Stimulated activated naive CD8-positive, alpha-beta T cell treated with anti-CD3 and anti-CD28 coated beads, Interleukin-15, amount 100 ng/mL, for 72 hours (primary cell): ENCODE results near the gene GORASP1.

Source experiments
- ATAC-seq: fragments of 150-1000 bp; cut with Tn5 transposase; 2 replicates; pipeline ENCODE4 v1.10.0; 2021; ENCODE audit warnings: mild to moderate bottlenecking, moderate library complexity
- DNase-seq, 2 donors: peaks; one replicate each; pipeline ENCODE4 v3.0.0; 2021 to 2022
- H3K27ac Mint-ChIP-seq, 2 donors: one replicate each; pipeline ENCODE4 v1.8.0; 2022; ENCODE audit warnings: mild to moderate bottlenecking in 2 of 2, mixed read lengths in 2 of 2, moderate library complexity in 2 of 2
- H3K27me3 Mint-ChIP-seq: one replicate; pipeline ENCODE4 v1.8.0; 2022; ENCODE audit warnings: mixed read lengths
- H3K4me1 Mint-ChIP-seq: one replicate; pipeline ENCODE4 v1.8.0; 2022; ENCODE audit warnings: mild to moderate bottlenecking, mixed read lengths
- H3K4me3 Mint-ChIP-seq, 2 donors: one replicate each; pipeline ENCODE4 v1.8.0; 2022; ENCODE audit warnings: mild to moderate bottlenecking in 2 of 2, mixed read lengths in 2 of 2, moderate library complexity in 1 of 2
- H3K9me3 Mint-ChIP-seq, 2 donors: one replicate each; pipeline ENCODE4 v1.8.0; 2022; ENCODE audit warnings: mixed read lengths in 2 of 2

The GORASP1 gene

GRCh38 chr3:39107388-39108199 lies at the start of gene GORASP1, which contains the start of gene TTC21A:
Gene GORASP1 (minus strand): TSS chr3:39107627. CDS start chr3:39107541, 86 bp downstream.
Gene TTC21A (plus strand): TSS chr3:39107680. CDS start chr3:39107838, 158 bp downstream.
- H3K27ac Mint-ChIP-seq = peak within 1 kb of the TSS; percentile 89 to 92
- peak; percentile 53 to 54 for DNase-seq
- peaks cover 15% of the 10 kb centered on the region for H3K27me3 Mint-ChIP-seq
- peak within 1 kb of the TSS; percentile 89 to 92 for H3K4me3 Mint-ChIP-seq
- peak; percentile 51 for ATAC-seq
- peaks cover 55% of the 10 kb centered on the region for H3K4me1 Mint-ChIP-seq
- no peaks in the 10 kb centered on the region for H3K9me3 Mint-ChIP-seq

- Mint-ChIP-seq H3K27ac (no peak overlapping the region), H3K9me3 (no peaks in the 10 kb centered on the region), H3K4me1 (peaks cover 40% of the 10 kb centered on the region), H3K4me3 (no peak overlapping the region), H3K27me3 (no peaks in the 10 kb centered on the region)
- DNase-seq (no peak), ATAC-seq (no peak)
Measured at GRCh38 chr3:39156421-39156820, 49.0 kb upstream of the GORASP1 start.

DNA sequence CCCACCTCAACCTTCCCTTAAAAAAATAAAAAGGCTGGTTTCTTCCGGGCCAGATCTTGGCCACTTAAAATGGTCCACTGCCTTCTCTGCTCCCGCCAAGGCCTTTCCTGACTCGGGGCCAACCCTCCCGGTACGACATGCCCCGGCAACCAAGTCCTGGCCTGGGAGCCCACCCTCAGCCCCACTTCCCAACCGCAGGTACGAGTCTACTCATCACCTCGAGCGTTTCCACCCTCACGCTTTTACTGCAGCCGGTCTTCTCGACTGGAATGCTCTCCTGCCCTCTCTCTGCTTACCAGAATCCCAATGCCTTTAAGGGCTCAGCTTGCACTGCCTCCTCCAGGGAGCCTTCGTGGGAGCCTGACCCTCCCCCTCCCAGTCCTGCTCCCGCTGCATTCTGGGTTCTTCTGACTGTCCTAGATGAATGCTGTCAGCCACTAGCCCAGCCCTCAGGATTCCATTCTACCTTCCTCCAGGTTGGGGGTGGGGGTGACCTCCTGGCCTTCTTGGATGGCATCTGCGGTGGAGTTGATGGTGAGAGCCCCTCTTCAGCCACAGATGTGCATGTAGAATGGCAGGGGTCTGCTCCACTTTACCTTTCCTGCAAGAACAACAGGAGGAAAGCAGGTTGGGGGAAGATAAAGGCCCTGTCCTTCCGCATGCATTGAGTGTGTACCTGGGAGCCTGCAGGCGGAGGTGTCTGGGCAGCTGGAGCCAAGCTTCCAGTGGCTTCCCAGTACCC lies 47.0 kb upstream of the GORASP1 start:
- Mint-ChIP-seq H3K27me3 (no peaks in the 10 kb centered on the region), H3K27ac (peak overlapping the region; percentile 15 to 96), H3K9me3 (no peaks in the 10 kb centered on the region), H3K4me3 (peak overlapping the region; percentile 73 to 75), H3K4me1 (peaks cover 59% of the 10 kb centered on the region)
- no peak for DNase-seq
- no peak for ATAC-seq

- Mint-ChIP-seq H3K4me3 (peak overlapping the region; percentile 73 to 75), H3K9me3 (no peaks in the 10 kb centered on the region), H3K27ac (peak overlapping the region; percentile 15 to 96), H3K27me3 (no peaks in the 10 kb centered on the region), H3K4me1 (peaks cover 65% of the 10 kb centered on the region)
- DNase-seq (no peak), ATAC-seq (no peak)
Measured at GRCh38 chr3:39153977-39154279, 46.5 kb upstream of the GORASP1 start.

- ATAC-seq (no peak), DNase-seq (peak in 1 of 2 donors; percentile 40)
- Mint-ChIP-seq H3K9me3 (no peaks in the 10 kb centered on the region), H3K27ac (peak overlapping the region; percentile 89 to 98), H3K27me3 (no peaks in the 10 kb centered on the region), H3K4me3 (peak overlapping the region; percentile 92 to 93), H3K4me1 (peaks cover 88% of the 10 kb centered on the region)
Measured at GRCh38 chr3:39150803-39151631, 43.6 kb upstream of the GORASP1 start.

DNA sequence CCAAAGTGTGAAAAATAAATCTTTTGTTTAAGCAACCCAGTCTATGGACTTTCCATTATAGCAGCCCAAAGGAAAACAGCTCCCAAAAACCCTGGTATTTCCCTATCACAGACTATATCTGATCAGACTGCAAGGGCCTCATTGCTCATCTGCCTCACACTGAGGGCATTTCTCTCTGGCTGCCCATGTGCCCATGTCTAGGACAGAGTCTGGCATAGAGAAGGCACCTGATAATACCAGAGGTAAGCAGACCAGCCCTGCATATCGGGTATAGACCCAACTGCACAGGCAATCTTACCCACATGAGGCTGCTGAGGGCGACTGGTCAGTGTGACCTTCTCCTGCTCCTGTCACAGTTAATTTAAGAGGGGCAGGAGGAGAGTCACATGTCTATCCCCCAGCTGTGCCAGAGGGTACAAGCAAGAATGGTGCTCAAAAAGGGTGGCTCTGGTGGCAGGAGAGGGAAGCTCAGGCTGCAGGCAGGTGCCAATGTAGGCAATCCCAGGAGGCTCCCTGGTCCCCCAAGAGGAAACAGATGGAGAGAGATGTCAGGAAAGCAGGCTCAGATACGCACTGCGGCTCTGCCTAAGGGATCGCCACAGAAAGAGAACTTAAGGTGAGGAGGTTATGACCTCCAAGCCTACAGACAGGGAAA lies 42.8 kb upstream of the GORASP1 start:
- Mint-ChIP-seq H3K27ac (peak overlapping the region; percentile 61 to 98), H3K9me3 (no peaks in the 10 kb centered on the region), H3K27me3 (no peaks in the 10 kb centered on the region), H3K4me3 (peak overlapping the region; percentile 92 to 93), H3K4me1 (peaks cover 85% of the 10 kb centered on the region)
- DNase-seq (no peak), ATAC-seq (no peak)

DNA sequence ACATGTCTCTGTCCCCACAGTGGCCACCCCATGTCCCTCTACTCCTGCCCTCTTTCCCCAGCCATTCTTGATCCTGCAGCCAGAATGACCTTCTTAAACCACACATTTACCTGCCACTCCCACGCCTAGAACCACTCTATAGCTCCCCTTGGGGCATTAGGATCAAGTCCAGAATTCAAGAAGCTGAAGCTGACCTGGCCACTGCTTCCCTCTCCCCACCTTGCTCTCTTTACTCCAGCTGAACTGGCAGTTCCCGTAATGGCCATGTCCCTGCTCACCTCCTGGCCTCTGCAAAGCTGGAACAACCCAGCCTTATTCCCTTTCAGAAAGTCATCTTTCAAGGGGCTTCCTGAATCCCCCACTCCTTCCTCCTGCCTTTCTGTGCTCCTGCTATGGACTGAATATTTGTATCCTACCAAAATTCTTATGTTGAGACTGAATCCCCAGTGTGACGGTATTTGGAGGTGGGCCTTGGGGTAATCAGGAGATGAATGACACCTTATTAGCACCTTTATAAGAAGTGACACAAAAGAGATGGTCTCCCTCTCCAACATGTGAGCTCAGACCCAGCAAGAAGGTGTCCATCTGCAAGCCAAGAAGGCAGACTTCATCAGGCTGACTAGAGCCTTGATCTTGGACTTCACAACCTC lies 42.2 kb upstream of the GORASP1 start:
- Mint-ChIP-seq H3K4me3 (peak overlapping the region; percentile 92 to 93), H3K27ac (peak overlapping the region; percentile 61 to 98), H3K4me1 (peaks cover 81% of the 10 kb centered on the region), H3K9me3 (no peaks in the 10 kb centered on the region), H3K27me3 (no peaks in the 10 kb centered on the region)
- ATAC-seq (no peak), DNase-seq (no peak)

GRCh38 chr3:39149059-39149455 lies 41.6 kb upstream of the GORASP1 start:
- ATAC-seq = no peak
- no peaks in the 10 kb centered on the region for H3K9me3 Mint-ChIP-seq
- no peaks in the 10 kb centered on the region for H3K27me3 Mint-ChIP-seq
- peaks cover 80% of the 10 kb centered on the region for H3K4me1 Mint-ChIP-seq
- no peak for DNase-seq
- H3K4me3 Mint-ChIP-seq = peak overlapping the region; percentile 92 to 93
- peak overlapping the region; percentile 98 for H3K27ac Mint-ChIP-seq

- DNase-seq = no peak
Measured at GRCh38 chr3:39148435-39149058, 41.1 kb upstream of the GORASP1 start.

GRCh38 chr3:39147711-39148434 lies 40.4 kb upstream of the GORASP1 start:
- no peaks in the 10 kb centered on the region for H3K9me3 Mint-ChIP-seq
- H3K27me3 Mint-ChIP-seq = no peaks in the 10 kb centered on the region
- peak; percentile 24 for ATAC-seq
- peaks cover 87% of the 10 kb centered on the region for H3K4me1 Mint-ChIP-seq
- peak in 1 of 2 donors; percentile 55 for DNase-seq
- peak overlapping the region; percentile 98 for H3K27ac Mint-ChIP-seq
- peak overlapping the region; percentile 92 to 93 for H3K4me3 Mint-ChIP-seq

More at GRCh38 chr3:39148435-39149058, 41.1 kb upstream of the GORASP1 start:
- Mint-ChIP-seq H3K9me3 (no peaks in the 10 kb centered on the region), H3K4me3 (peak overlapping the region; percentile 92 to 93), H3K27me3 (no peaks in the 10 kb centered on the region), H3K27ac (peak overlapping the region; percentile 98), H3K4me1 (peaks cover 82% of the 10 kb centered on the region)
- ATAC-seq = no peak

DNA sequence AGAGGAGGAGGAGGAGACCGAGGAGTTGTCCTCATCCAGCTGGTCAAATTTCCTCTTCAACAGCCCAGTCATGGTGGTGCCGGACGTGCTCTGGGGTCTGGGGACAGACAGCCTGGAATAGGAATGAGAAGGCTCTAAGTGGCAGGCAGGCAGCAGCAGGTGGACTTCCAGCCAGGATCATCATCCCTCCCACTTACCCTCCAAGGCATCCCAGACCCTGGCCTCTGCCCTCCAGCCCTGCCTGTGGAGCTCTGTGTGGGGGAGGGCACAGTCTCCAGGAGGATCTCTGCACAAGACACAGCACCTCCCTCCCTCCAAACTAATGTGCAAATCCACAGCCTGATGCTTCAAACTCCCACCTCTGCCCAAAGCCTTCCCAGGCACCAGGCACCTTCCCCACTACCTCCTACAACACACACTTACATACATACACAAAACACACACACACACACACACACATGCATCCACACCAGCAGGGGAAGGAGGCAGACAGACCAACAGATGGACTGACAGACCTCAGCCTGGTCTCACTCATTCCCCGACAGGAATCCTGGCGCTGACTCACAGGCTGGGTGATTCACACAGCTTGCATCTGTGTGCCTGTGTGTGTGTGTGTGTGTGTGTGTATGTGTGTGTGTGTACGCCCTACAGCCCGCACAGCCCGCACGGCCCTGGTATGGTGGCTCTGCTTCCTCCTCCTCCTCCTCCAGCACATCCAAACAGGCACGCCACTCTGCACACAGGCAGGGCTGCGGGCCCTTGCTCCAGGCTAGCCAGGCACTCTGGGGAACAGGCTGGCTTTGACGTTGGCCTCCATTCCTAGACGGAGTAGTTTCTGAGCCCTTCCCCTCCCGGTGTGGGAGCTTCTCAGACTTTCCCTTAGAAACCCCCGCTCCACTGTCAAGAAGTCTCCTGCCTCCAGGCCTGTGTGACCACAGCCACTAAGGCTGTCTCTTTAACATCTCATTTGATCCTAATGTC lies 39.5 kb upstream of the GORASP1 start:
- no peaks in the 10 kb centered on the region for H3K27me3 Mint-ChIP-seq
- H3K9me3 Mint-ChIP-seq = no peaks in the 10 kb centered on the region
- ATAC-seq (peak; percentile 73), DNase-seq (peak; percentile 42 to 76)
- peaks cover 86% of the 10 kb centered on the region for H3K4me1 Mint-ChIP-seq
- peak overlapping the region; percentile 98 for H3K27ac Mint-ChIP-seq
- peak overlapping the region; percentile 92 to 93 for H3K4me3 Mint-ChIP-seq

GRCh38 chr3:39146083-39146501 lies 38.7 kb upstream of the GORASP1 start:
- H3K9me3 Mint-ChIP-seq = no peaks in the 10 kb centered on the region
- H3K4me3 Mint-ChIP-seq = peak overlapping the region in 1 of 2 donors; percentile 63
- no peak for DNase-seq
- H3K27me3 Mint-ChIP-seq = no peaks in the 10 kb centered on the region
- H3K27ac Mint-ChIP-seq = peak overlapping the region; percentile 1 to 59
- peaks cover 85% of the 10 kb centered on the region for H3K4me1 Mint-ChIP-seq
- ATAC-seq = no peak
